Effector memory CD4-positive, alpha-beta T cell (primary cell): Measurements from ENCODE around the gene LAGE3.
A peak's percentile ranks its signal among the peaks of the same experiment; 100 is the strongest.

Experiments used
- DNase-seq, 3 donors: peaks; one replicate each; pipeline ENCODE4 v3.0.0-alpha.2; 2020
- H3K27ac ChIP-seq: 2 replicates; pipeline ENCODE4 v1.7.0; 2013; ENCODE audit warnings: mild to moderate bottlenecking, low read length, moderate library complexity; ENCODE audit not compliant: insufficient read depth, poor library complexity, severe bottlenecking
- H3K27me3 ChIP-seq: replicated peaks from 2 replicates; pipeline ENCODE4 v1.7.0; 2013; ENCODE audit warnings: mild to moderate bottlenecking, low read length; ENCODE audit not compliant: insufficient read depth, control insufficient read depth, poor library complexity, severe bottlenecking
- H3K36me3 ChIP-seq: 2 replicates; pipeline ENCODE4 v1.7.0; 2013; ENCODE audit warnings: mild to moderate bottlenecking, low read length, moderate library complexity; ENCODE audit not compliant: control insufficient read depth, insufficient read depth
- H3K4me1 ChIP-seq: 2 replicates; pipeline ENCODE4 v1.7.0; 2013; ENCODE audit warnings: low read length, mild to moderate bottlenecking; ENCODE audit not compliant: control insufficient read depth, insufficient read depth, poor library complexity, severe bottlenecking
- H3K4me3 ChIP-seq: 2 replicates; pipeline ENCODE4 v1.7.0; 2013; ENCODE audit warnings: low read length, low read depth, mild to moderate bottlenecking; ENCODE audit not compliant: insufficient read depth, poor library complexity, severe bottlenecking
- H3K9me3 ChIP-seq: 2 replicates; pipeline ENCODE4 v1.7.0; 2013; ENCODE audit warnings: mild to moderate bottlenecking, low read length, moderate library complexity; ENCODE audit not compliant: control insufficient read depth

LAGE3 gene

DNA sequence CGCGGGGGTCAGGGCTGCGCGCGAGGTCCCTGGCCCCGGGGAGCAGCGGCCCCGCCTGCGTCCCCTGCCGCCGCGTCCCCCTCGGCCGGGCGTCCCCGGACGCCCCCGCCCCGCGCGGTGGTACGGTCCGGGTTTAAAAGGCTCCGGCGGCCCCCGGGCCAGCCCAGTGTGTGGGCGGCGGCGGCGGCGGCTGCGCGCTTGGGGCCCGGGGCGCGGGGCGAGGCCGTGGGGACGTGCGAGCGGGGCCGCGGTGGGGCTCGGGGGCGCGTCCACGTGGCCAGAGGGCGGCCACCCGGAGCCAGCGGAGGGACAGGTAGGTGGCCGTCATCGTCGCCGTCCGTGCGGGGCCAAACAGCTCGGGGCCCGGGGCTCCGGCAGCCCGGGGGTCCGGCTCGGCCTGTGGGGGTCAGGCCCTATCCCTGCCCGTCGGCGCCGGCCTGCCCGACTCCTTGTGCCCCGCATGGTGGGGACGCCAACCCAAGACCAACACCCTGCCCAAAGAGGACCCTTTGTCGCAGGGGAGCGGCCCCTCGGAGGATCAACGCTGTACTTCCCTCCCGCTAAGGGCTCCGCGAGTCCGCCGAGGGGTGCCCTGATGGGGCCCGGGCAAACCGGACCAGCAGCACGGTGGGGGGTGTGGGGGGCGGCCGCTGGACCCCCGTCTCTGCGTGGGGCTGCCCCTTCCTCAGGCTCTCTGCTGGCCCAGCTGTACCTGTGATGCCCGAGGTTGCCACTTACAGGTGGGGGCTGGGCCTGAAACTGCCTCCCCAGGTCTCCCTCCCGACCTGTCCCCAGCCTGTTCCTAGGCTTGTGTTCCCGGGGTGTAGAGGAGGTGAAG is 20.7 kb downstream of the LAGE3 start, which contains the start of gene PLXNA3:
Gene PLXNA3 (plus strand): TSS at position 166 of the 838 bp plus-strand sequence. CDS start 1,903 bp downstream, outside the sequence.
- no peaks in the 10 kb centered on the region for H3K27me3 ChIP-seq
- no peaks in the 10 kb centered on the region for H3K9me3 ChIP-seq
- DNase-seq: peak; percentile 46 to 56 (median 54)
- H3K4me3 ChIP-seq: peak within 1 kb of the TSS; percentile 61
- H3K4me1 ChIP-seq: peaks cover 4% of the 10 kb centered on the region
- H3K27ac ChIP-seq: peak within 1 kb of the TSS; percentile 58
- no peaks in the 10 kb centered on the region for H3K36me3 ChIP-seq

DNA sequence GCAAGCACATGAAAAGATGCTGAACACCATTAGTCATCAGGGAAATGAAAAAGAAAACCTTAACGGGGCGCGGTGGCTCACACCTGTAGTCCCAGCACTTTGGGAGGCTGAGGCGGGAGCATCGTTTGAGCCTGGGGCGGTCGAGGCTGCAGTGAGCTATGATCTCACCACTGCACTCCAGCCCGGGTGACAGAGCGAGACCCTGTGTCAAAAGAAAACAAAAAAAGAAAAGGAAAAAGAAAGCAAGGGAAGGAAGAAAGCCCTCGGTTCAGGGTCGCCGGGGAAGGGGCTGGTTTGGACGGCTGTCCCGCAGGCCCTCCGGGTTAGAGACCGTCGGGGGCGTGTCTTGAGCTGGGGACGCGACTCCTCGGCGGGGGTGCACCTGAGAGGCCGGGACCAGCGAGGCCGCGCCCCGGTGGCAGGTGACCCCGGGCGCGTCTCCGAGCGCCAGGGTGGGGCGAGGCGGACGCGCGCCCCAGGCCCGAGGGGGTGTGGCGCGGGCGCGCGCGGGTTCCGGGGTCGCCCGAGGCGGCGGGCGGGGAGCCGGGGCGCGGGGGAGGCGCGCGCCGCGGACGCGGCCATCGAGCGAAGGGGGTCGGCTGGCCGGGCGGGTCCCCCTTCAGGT is 21.5 kb downstream of the LAGE3 start:
- no peaks in the 10 kb centered on the region for H3K27me3 ChIP-seq
- no peak overlapping the region for H3K27ac ChIP-seq
- H3K9me3 ChIP-seq: no peaks in the 10 kb centered on the region
- H3K4me3 ChIP-seq: peak overlapping the region; percentile 34
- H3K4me1 ChIP-seq: peaks cover 4% of the 10 kb centered on the region
- peak; percentile 51 to 56 (median 51) for DNase-seq
- no peaks in the 10 kb centered on the region for H3K36me3 ChIP-seq

DNA sequence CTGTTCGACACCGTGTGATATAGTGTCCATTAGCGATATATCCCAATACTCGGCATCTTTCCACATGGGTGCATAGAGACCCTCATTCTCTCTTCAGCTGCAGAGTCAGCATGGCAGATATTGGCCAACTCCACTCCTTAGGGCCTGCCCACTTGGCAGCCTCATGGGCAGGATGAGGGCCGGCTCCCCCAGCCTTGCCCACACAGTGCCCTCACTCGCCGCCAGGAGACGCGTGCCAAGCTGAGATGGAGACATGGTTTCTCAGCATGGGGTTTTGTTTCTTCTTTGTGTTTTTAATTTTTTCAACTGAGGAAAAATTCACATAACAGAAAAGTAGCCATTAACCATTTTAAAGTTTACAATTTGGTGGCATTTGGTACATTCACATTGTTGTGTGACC is 26.3 kb downstream of the LAGE3 start:
- Histone ChIP-seq H3K9me3 (no peaks in the 10 kb centered on the region), H3K36me3 (peaks cover 17% of the 10 kb centered on the region), H3K4me3 (no peak overlapping the region), H3K27ac (no peak overlapping the region), H3K4me1 (no peaks in the 10 kb centered on the region), H3K27me3 (no peaks in the 10 kb centered on the region)
- no peak for DNase-seq

- Histone ChIP-seq H3K9me3 (no peaks in the 10 kb centered on the region), H3K36me3 (peaks cover 22% of the 10 kb centered on the region), H3K4me3 (no peak overlapping the region), H3K27me3 (no peaks in the 10 kb centered on the region), H3K4me1 (peaks cover under 1% of the 10 kb centered on the region), H3K27ac (no peak overlapping the region)
- no peak for DNase-seq
These were observed 28.8 kb downstream of the LAGE3 start for GRCh38 chrX:154450312-154450711.

GRCh38 chrX:154449618-154450017 is 29.5 kb downstream of the LAGE3 start:
- Histone ChIP-seq H3K36me3 (peaks cover 22% of the 10 kb centered on the region), H3K4me3 (no peak overlapping the region)

GRCh38 chrX:154448484-154448883 is 30.6 kb downstream of the LAGE3 start:
- no peaks in the 10 kb centered on the region for H3K9me3 ChIP-seq
- no peak overlapping the region for H3K4me3 ChIP-seq
- no peak for DNase-seq
- H3K4me1 ChIP-seq: peaks cover 14% of the 10 kb centered on the region
- no peaks in the 10 kb centered on the region for H3K27me3 ChIP-seq
- no peak overlapping the region for H3K27ac ChIP-seq
- peaks cover 22% of the 10 kb centered on the region for H3K36me3 ChIP-seq

More at GRCh38 chrX:154449618-154450017, 29.5 kb downstream of the LAGE3 start:
- H3K27me3 ChIP-seq: no peaks in the 10 kb centered on the region
- H3K27ac ChIP-seq: no peak overlapping the region
- no peaks in the 10 kb centered on the region for H3K9me3 ChIP-seq
- no peak for DNase-seq
- peaks cover 8% of the 10 kb centered on the region for H3K4me1 ChIP-seq

- Histone ChIP-seq H3K27ac (no peak overlapping the region), H3K36me3 (peaks cover 22% of the 10 kb centered on the region), H3K27me3 (no peaks in the 10 kb centered on the region), H3K4me3 (no peak overlapping the region), H3K4me1 (peaks cover 22% of the 10 kb centered on the region), H3K9me3 (no peaks in the 10 kb centered on the region)
- DNase-seq: no peak
These were observed 32.7 kb downstream of the LAGE3 start for GRCh38 chrX:154446430-154446829.

- peaks cover 22% of the 10 kb centered on the region for H3K4me1 ChIP-seq
- no peak overlapping the region for H3K4me3 ChIP-seq
- no peaks in the 10 kb centered on the region for H3K9me3 ChIP-seq
- peaks cover 22% of the 10 kb centered on the region for H3K36me3 ChIP-seq
- no peaks in the 10 kb centered on the region for H3K27me3 ChIP-seq
- DNase-seq: no peak
- no peak overlapping the region for H3K27ac ChIP-seq
These were observed 33.3 kb downstream of the LAGE3 start for GRCh38 chrX:154445776-154446175.

GRCh38 chrX:154444755-154445246 is 34.3 kb downstream of the LAGE3 start:
- peaks cover 22% of the 10 kb centered on the region for H3K4me1 ChIP-seq

More at GRCh38 chrX:154444755-154445246, 34.3 kb downstream of the LAGE3 start:
- no peaks in the 10 kb centered on the region for H3K9me3 ChIP-seq
- H3K27ac ChIP-seq: peak overlapping the region; percentile 55
- DNase-seq: no peak
- peaks cover 19% of the 10 kb centered on the region for H3K36me3 ChIP-seq
- H3K27me3 ChIP-seq: no peaks in the 10 kb centered on the region
- H3K4me3 ChIP-seq: peak overlapping the region; percentile 46
